PFSK-1 (cell line): ENCODE data around the gene CASP8AP2.

Source experiments
- FOXP2 ChIP-seq: optimal IDR thresholded peaks from 2 replicates; pipeline ENCODE3; 2011; ENCODE audit warnings: borderline replicate concordance, control low read depth, inconsistent platforms; ENCODE audit not compliant: insufficient read depth; ENCODE audit errors: extremely low read length, extremely low read depth
- POLR2AphosphoS5 ChIP-seq: IDR thresholded peaks from 2 replicates; pipeline ENCODE4 v1.6.1; 2012; ENCODE audit warnings: low read depth, mild to moderate bottlenecking, control low read depth, low read length, moderate library complexity
- SIN3A ChIP-seq: IDR thresholded peaks from 2 replicates; pipeline ENCODE4 v1.6.1; 2012; ENCODE audit warnings: mild to moderate bottlenecking, low read length, moderate library complexity, borderline replicate concordance; ENCODE audit not compliant: insufficient read depth
- TAF1 ChIP-seq: IDR thresholded peaks from 2 replicates; pipeline ENCODE4 v1.6.1; 2012; ENCODE audit warnings: low read length, control low read depth, borderline replicate concordance; ENCODE audit not compliant: insufficient read depth
- TF ChIP-seq, protein P1 (sequence below), 2 experiments: IDR thresholded peaks; 2 replicates each; pipeline versions ENCODE4 v1.6.1 to v1.8.0; 2011 to 2012; ENCODE audit warnings: low read depth in 2 of 2, low read length in 2 of 2, control low read depth in 1 of 2, inconsistent platforms in 1 of 2, mild to moderate bottlenecking in 1 of 2, moderate library complexity in 1 of 2; ENCODE audit not compliant: insufficient read depth in 1 of 2

Gene CASP8AP2

DNA sequence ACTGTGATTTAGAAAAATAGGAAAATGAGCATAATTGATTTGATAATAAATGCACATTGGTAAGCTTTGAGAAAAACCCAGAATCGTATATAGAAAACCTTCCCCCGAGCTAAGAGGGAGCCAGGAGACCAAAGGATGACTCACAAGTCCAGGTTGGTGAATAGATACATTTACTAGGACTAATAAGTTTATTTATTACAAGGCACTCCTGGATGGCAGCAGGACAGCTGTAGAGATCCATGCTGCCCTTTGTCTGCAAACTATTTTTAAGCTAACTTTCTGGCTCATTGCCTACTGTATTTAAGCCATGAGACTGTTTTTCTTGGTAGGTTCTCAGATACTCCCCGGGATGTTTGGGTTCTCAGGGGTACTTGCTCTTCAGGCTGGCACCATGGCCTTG is 13.4 kb downstream of the CASP8AP2 start:
- no peak for TF ChIP-seq SIN3A
- no peak for TF ChIP-seq POLR2AphosphoS5
- TF ChIP-seq FOXP2, result no peak
- TF ChIP-seq, protein P1, sequence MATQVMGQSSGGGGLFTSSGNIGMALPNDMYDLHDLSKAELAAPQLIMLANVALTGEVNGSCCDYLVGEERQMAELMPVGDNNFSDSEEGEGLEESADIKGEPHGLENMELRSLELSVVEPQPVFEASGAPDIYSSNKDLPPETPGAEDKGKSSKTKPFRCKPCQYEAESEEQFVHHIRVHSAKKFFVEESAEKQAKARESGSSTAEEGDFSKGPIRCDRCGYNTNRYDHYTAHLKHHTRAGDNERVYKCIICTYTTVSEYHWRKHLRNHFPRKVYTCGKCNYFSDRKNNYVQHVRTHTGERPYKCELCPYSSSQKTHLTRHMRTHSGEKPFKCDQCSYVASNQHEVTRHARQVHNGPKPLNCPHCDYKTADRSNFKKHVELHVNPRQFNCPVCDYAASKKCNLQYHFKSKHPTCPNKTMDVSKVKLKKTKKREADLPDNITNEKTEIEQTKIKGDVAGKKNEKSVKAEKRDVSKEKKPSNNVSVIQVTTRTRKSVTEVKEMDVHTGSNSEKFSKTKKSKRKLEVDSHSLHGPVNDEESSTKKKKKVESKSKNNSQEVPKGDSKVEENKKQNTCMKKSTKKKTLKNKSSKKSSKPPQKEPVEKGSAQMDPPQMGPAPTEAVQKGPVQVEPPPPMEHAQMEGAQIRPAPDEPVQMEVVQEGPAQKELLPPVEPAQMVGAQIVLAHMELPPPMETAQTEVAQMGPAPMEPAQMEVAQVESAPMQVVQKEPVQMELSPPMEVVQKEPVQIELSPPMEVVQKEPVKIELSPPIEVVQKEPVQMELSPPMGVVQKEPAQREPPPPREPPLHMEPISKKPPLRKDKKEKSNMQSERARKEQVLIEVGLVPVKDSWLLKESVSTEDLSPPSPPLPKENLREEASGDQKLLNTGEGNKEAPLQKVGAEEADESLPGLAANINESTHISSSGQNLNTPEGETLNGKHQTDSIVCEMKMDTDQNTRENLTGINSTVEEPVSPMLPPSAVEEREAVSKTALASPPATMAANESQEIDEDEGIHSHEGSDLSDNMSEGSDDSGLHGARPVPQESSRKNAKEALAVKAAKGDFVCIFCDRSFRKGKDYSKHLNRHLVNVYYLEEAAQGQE (IDR thresholded peaks at IDR 0.05; ENCODE audit: insufficient read depth in 1 of 2, low read depth in 2 of 2, low read length in 2 of 2), result no peak
- no peak for TF ChIP-seq TAF1

DNA sequence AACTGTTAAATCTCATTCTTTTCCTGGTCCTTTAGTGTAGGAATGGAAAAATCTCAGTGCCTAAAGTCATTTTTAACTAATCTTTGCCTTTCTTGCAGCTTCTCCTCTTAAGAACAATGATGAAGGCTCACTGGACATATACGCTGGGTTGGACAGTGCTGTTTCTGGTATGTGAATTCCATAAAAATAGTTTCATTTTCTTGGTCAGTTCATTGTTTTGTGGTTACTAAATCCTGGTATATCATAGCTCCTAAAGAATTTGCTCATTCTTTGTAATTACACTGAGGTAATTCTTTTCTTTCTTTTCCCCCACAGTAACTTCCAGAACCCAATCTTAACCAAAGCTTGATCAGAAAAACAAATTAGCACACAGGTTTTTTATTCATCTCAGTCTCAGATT is 23.4 kb downstream of the CASP8AP2 start:
- TF ChIP-seq, protein P1 (IDR thresholded peaks at IDR 0.05; ENCODE audit: insufficient read depth in 1 of 2, low read depth in 2 of 2, low read length in 2 of 2), result no peak
- no peak for TF ChIP-seq TAF1

DNA sequence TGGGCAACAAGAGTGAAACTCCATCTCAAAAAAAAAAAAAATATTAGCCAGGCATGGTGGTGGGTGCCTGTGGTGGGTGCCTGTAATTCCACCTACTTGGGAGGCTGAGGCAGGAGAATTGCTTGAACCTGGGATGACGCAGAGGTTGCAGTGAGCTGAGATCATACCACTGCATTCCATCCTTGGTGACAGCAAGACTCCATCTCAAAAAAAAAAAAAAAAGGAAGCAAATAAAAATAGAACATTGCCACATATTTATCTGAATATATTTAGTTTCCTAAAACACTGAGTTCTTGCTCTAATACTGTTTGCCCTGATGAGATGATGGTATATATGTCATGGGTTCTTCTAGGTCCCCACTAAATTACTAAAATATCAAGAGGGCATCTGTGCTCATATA is 28.4 kb downstream of the CASP8AP2 start:
- TF ChIP-seq, protein P1 (IDR thresholded peaks at IDR 0.05; ENCODE audit: insufficient read depth in 1 of 2, low read depth in 2 of 2, low read length in 2 of 2), result no peak
- TF ChIP-seq FOXP2 (no peak), SIN3A (no peak), POLR2AphosphoS5 (no peak), TAF1 (no peak)

DNA sequence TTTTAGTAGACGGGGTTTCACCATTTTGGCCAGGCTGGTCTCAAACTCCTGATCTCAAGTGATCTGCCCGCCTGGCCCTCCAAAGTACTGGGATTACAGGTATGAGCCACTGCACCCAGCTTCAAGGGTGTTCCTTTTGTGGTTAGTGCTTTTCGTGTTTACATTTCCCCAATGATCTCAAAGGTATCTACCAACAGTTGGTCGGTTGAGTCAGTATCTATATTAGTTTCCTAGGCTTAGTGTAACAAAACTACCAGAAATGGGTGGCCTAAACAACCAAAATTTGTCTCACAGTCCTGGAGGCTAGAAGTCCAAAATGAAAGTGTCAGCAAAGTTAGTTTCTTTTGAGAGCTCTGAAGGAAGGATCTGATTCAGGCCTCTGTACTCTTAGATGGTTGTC is 30.1 kb downstream of the CASP8AP2 start:
- TF ChIP-seq POLR2AphosphoS5 (no peak), TAF1 (no peak), SIN3A (no peak), FOXP2 (no peak)
- TF ChIP-seq, protein P1 (IDR thresholded peaks at IDR 0.05; ENCODE audit: insufficient read depth in 1 of 2, low read depth in 2 of 2, low read length in 2 of 2), result no peak

DNA sequence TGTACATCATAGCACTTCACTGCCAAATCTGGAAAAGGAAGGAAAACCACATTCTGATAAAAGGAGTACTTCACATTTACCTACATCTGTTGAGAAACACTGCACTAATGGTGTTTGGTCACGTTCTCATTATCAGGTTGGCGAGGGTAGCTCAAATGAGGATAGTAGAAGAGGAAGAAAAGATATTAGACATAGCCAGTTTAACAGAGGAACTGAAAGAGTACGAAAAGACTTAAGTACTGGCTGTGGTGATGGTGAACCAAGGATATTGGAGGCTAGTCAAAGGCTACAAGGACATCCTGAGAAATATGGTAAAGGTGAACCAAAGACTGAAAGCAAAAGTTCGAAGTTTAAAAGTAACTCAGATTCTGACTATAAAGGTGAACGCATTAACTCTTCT is 32.6 kb downstream of the CASP8AP2 start:
- no peak for TF ChIP-seq FOXP2
- TF ChIP-seq TAF1, result no peak
- TF ChIP-seq SIN3A, result no peak
- TF ChIP-seq POLR2AphosphoS5, result no peak
- TF ChIP-seq, protein P1 (IDR thresholded peaks at IDR 0.05; ENCODE audit: insufficient read depth in 1 of 2, low read depth in 2 of 2, low read length in 2 of 2), result no peak
